NOMO-1 treated with DMSO at 0.1 percent for 48 hours (cell line): ENCODE results near the gene OPCML.

Experiments
- DNase-seq: peaks from one replicate; lab custom pipeline; 2025; ENCODE audit not compliant: unreplicated experiment; lab: John Stamatoyannopoulos, UW

Gene OPCML

GRCh38 chr11:132999031-132999430 is 533.3 kb downstream of the OPCML start:
- DNase-seq, result no peak

- no peak for DNase-seq
Observed at GRCh38 chr11:132997396-132997795, 534.9 kb downstream of the OPCML start.

- no peak for DNase-seq
Observed at GRCh38 chr11:132994966-132995365, 537.3 kb downstream of the OPCML start.

GRCh38 chr11:132993991-132994502 is 538.3 kb downstream of the OPCML start:
- DNase-seq, result no peak

GRCh38 chr11:132992838-132993631 is 539.3 kb downstream of the OPCML start:
- no peak for DNase-seq

GRCh38 chr11:132988411-132988810 is 543.9 kb downstream of the OPCML start:
- no peak for DNase-seq

GRCh38 chr11:132987936-132988335 is 544.4 kb downstream of the OPCML start:
- no peak for DNase-seq

- no peak for DNase-seq
Observed at GRCh38 chr11:132983641-132983978, 548.7 kb downstream of the OPCML start.

- no peak for DNase-seq
Observed at GRCh38 chr11:132982772-132983640, 549.3 kb downstream of the OPCML start.

GRCh38 chr11:132981131-132981956 is 551.0 kb downstream of the OPCML start:
- no peak for DNase-seq

- DNase-seq, result no peak
Observed at GRCh38 chr11:132980670-132981069, 551.6 kb downstream of the OPCML start.

GRCh38 chr11:132977746-132978145 is 554.6 kb downstream of the OPCML start:
- no peak for DNase-seq

- DNase-seq, result no peak
Observed at GRCh38 chr11:132977241-132977640, 555.1 kb downstream of the OPCML start.

- DNase-seq, result no peak
Observed at GRCh38 chr11:132976115-132976514, 556.2 kb downstream of the OPCML start.

- no peak for DNase-seq
Observed at GRCh38 chr11:132973686-132974085, 558.6 kb downstream of the OPCML start.

- no peak for DNase-seq
Observed at GRCh38 chr11:132972565-132972964, 559.7 kb downstream of the OPCML start.

GRCh38 chr11:132971351-132971750 is 561.0 kb downstream of the OPCML start:
- DNase-seq, result no peak

- no peak for DNase-seq
Observed at GRCh38 chr11:132969892-132970291, 562.4 kb downstream of the OPCML start.

- no peak for DNase-seq
Observed at GRCh38 chr11:132962041-132962440, 570.3 kb downstream of the OPCML start.

GRCh38 chr11:132961453-132961852 is 570.8 kb downstream of the OPCML start:
- no peak for DNase-seq
